GM19463 (cell line): Measurements from ENCODE around the gene PSMB8.
A peak's percentile ranks its signal among the peaks of the same experiment; 100 is the strongest.

Experiments used
- ATAC-seq: cut with Tn5 transposase; IDR thresholded peaks from one replicate; pipeline ENCODE4 v1.9.1; 2021; ENCODE audit warnings: mild to moderate bottlenecking, moderate library complexity; ENCODE audit not compliant: unreplicated experiment

The PSMB8 gene

DNA sequence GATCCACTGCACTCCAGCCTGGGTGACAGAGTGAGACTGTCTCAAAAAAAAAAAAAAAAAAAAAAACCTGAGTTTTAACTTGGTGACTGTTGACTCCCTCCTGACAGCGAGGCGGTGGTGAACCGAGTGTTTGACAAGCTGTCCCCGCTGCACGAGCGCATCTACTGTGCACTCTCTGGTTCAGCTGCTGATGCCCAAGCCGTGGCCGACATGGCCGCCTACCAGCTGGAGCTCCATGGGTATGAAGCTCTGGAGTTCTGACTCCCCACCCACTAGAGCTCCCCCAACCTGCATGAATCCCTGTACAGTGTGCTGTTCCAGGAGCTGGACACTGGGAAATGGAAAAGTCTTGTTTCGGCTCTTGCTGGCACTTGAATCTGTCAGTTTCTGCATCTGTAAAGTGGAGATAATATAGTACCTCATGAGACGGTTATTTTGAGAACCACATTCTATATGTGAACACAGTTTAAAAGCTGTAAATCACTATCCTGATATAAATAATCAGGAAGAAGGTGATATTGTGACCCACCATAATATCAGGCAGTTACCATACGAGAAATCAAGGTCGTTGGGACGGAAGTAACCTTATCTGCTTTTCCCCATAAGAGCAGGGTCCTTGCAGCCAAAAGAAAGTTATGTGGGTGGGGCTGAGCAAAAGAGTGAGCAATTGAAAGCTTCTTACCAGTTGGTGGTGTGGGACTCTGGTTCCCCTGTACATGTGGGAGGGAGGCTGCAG, 13.5 kb upstream of the PSMB8 start:
- no peak for ATAC-seq

DNA sequence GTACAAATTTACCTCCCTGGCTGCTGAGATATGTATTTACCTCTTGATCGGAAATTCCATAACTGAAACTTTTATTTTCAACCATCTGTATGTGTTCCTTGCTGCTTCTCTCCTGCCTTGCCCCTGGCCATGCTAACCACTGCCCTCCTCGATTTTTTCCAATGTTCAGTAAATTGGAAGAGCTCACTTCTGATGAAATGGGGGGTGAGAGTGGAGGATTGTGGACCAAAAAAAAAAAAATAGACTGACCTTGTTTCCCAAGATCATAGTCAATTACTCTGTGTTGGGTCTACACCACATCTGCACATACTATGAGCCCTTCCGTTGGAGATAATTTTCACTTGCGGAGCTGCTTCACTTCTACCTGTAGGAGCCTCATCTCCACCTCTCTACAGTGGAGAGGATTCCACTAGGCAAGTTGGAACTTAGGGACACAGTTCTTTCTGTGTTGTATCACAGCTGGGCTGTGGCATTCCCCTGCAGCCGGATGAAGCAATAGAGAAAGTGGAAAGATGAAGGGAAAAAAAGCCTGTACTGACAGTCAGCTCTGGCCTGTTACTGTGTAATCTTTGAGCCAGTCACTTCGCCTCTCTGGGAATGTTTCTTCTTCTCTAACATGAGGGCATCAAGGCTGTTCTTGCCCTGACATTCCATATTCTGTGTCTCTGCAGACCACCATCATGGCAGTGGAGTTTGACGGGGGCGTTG, 11.8 kb upstream of the PSMB8 start:
- ATAC-seq, result no peak

DNA sequence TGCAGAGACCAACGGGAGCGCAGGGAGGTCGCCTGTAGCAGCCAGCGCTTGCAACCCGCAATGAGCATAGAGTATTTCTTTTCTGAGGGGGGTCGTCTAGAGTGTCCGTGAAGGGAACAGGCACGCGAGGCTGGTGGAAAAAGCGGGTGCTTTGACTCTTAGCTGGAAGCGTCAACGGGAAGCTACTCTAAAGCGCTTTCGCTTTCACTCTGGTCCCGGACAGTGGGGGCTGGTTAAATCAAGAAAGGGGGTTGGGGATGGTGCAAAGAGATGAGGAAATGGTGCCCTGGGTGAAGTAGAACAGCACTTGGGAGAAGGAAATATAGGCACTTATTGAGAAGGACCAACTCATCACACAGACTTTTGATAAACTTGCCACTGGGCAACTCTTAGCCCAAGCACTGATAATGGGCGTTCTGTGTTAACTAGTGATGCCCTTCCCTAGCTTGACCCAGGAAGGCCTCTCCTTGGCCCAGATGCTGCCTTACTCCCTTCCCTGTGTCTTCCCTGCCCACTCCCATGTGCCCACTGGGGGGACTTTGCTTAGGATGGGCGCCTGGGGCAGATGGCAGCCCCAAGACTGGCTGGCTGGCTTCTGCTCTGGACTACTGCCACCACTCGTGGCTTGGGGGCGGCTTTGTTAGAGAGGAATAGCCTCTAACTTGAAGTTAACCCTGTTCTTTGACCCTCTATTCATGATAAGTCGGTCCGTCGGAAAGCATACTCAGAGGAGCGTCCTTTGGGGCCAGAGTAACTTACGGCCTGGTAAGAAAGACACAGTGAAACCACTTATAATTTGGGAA, 10.7 kb upstream of the PSMB8 start:
- no peak for ATAC-seq

DNA sequence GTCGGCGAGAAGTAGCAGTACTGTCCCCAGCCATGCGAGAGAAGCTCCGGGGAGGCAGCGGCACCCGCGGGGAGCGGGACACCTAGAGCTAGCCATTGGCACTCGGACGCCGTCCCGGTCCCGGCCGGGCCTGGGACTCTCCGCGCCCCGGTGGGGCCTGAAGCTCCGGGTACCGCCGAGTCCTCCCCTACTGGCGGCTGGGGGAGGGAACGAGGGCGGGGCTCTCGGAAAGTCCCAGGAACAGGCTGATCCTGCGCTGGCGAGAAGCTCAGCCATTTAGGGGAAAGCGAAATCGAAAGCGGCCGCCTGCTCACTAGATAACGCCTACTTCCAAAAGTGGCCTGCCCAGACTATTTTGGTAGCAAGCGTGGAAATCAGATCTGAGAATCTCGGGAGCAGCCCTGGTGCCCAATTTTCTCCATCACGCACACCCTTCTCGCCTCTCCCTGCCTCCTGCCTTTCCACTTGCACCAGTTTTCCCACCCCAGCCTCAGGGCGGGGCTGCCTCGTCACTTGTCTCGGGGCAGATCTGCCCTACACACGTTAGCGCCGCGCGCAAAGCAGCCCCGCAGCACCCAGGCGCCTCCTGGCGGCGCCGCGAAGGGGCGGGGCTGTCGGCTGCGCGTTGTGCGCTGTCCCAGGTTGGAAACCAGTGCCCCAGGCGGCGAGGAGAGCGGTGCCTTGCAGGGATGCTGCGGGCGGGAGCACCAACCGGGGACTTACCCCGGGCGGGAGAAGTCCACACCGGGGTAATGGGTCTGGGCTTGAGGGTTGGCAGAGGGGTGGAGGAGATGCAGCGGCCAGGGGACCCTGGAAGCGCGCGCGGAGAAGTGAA, 9.9 kb upstream of the PSMB8 start, which contains the start of the genes PSMB9 and TAP1:
Gene PSMB9 (plus strand): TSS at position 652 of the 835 bp plus-strand sequence. CDS start 38 bp downstream, at position 690.
Gene TAP1 (minus strand): TSS at position 164 of the 835 bp plus-strand sequence. CDS start 68 bp downstream, at position 96.
- ATAC-seq, result peak; percentile 81

DNA sequence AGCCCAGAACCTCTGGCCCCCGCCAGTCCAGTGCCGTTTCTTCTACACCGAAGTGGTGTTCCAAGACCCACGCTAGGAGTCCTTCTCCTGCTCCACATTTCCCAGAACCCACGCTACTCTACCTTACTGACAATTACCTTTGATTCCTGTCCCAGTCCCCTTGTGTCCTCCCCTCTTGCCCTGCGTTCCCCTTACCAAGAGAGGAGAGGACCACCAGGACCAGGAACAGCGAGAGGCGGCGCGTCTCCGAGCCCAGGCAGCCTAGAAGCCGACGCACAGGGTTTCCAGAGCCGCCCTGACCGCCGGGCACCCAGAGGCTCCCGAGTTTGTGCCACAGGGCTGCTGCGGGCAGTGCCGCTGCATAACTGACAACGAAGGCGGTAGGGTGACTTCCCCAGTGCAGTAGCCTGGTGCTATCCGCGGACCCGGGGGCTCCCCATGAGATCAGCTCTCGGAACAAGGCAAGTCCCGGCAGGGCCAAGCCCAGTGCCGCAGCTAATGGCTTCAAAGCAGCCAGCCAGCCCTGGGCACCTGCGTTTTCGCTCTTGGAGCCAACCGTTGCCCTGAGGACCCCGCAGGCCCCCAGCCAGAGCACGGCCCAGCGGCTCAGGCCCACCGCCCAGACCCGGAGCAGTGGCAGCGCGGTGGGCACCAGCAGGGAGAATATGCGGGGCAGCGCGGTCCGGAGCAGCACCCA, 9.1 kb upstream of the PSMB8 start:
- ATAC-seq, result peak; percentile 14

DNA sequence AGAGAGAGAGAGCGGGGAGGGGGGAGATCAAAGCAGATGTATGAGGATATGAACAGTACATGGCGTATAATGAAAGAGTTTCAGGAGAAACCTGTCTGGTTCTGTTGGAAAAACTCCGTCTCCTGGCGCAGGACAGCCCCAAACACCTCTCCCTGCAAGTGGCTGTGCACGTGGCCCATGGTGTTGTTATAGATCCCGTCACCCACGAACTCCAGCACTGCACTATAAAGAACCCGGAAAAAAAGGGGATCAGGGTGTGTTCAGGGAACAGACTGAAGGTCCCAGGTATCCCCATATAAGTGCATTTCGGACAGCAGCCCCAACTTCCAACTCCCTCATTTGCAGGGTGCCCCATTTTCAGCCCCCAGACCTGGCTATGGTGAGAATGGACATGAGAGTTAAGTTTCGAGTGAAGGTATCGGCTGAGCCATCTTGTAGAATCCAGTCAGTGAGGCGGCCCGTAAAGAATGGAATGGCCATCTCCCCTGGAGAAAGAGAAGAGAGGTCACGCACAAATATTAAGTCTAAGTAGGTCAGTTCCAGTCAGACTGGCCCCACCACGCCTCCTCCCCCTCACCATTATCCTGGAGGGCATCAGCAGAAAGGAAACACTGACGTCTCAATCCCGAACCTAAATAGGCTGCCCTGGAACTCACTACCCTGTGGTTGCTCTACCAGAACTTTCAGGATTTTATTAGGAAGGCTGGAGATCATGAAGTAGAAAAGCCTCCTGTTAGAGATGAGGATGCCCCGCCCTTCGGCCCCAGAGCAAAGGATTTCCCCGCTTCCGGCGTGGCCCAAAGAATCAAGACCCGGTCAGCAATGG, 8.4 kb upstream of the PSMB8 start:
- ATAC-seq, result no peak

DNA sequence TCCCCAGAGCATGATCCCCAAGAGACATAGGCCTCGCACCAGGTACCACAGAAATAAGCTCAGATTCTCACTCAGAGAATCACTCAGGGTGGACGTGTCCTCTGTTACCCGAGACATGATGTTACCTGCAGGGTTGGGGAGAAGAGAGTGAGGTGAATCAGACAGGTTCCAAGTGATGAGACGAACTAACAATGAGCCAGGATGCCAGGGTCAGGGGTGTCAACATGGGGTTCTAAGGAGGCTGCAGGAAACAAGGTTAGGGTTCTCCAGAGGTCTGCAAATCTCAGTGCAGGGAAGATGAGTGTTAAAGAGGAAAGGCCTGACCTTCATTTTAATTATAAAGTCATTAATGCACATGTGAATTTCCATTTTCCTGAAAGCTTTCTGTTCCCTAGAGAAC, 7.2 kb upstream of the PSMB8 start:
- ATAC-seq, result no peak

DNA sequence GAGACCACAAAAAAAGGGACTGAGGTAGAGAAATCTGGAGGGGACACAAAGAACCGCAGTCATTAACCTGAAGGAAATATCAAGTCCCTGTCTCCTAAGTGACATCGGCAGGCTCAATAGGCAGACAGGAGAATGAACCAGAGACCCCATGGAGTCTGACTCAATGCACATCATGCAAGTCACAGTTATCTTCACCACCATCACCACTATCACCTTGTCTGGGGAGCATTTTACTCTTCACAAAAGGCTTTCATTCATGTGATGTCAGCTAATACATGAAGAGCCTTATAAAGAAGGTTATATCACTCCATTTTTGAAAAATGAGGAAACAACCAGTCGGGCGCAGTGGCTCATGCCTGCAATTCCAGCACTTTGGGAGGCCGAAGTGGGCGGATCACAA, 5.3 kb upstream of the PSMB8 start:
- no peak for ATAC-seq

DNA sequence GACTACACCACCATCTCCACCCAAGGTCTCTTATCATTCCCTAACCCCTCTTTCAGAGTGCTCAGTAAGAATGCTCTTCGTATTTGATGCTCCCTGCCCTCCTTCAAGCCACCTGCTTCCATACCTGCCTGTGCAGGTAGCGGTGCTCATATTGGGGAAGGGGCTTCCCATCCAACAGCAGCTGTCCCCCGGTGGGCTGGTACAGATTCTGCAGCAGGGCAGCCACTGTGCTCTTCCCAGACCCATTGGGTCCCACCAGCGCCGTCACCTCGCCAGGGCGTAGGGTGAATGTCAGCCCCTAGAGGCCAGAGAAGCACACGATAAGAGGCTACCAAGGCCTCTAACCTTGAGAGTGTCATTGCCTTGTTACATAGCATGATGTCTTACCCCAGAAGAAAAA, 3.9 kb upstream of the PSMB8 start:
- ATAC-seq, result no peak

DNA sequence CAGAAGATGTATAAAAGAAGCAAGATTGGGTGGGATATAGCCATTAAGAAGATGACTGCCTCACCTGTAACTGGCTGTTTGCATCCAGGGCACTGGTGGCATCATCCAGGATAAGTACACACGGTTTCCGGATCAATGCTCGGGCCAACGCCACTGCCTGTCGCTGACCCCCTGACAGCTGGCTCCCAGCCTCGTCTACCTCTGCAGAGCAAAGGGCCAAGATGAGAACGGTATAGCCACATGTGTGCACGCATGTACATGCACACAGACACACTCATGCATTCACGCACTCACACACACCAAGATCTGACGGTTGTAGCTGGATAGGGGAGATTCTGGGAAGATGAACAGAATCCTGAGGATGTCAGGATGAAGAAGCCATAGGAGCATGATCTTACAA, 3.2 kb upstream of the PSMB8 start:
- no peak for ATAC-seq

DNA sequence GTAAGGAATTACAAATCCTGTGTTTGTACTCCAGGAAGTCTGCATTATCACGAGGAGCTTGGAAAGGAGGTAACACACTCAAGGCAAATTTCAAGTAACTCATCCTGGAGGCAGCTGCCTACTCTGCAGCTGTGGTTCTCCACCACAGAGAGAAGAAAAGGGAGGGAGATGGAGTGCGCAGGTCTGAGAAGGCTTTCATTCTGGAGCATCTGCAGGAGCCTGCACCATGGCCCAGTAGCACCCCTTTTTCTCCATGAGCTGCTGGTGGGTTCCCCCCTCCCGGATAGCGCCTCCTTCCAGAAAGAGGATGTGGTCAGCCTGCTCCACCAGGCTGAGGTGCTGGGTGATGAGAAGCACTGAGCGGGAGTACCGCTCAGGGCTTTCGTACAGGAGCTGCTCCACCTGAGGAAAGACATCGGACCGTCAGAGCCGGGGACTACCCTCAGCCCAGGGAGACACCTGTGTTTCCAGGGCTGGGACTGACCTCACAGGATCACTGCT, 1.6 kb upstream of the PSMB8 start:
- no peak for ATAC-seq

DNA sequence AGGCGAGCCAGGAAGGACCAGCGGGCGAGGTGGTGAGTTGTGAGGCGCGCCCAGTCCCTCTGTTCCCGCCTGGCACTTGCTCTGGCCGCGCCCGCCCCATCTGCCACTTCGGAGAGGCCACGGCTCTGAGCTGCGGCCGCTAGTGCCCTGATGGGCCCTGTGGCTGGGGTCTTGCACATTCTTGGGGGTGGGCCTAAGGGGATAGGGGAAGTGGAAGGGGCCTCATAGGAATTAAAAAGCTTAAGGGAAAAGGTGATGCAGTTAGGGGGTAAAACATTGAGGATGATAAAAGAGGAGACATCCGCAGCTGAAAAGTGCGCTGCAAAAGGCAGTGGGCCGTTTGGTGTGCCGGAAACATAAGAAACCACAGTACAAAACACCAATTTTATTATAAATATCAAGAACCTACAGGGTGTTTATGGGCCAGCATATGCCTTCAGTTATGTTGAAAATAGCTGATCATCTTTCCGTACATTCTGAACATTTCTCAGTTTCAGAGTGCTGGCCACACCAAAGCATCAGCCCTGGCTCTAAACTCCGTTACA, 1.1 kb upstream of the PSMB8 start:
- ATAC-seq, result no peak

DNA sequence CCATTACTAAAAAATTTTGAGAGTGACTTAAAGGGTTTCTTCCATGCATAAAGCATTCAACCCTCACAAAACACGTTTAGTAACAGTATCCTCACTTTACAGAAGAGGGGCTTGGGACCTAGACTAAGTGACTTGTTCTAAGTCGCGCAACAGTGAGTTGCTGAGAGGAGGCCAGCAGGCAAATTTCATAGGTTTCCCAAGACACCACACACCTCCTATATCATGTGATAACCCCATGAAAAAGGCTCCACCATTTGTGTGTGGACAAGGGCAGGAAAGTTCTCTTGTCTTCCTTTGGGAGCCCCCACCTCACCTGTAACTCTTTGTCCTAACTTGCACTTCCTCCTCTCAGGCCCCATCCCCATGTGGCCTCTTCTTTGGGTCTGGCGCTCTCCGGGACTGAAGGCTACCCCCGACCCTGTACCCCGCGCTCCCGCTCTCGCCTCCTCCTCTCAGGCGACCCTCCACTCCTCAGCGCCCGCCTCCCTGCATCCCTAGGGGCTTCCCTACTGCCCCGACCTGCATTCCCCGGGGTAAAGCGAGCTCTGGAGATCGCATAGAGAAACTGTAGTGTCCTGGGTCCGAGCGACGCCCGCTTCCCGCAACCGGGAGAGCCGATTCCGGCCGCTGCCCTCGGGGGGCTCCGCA, 392 bp downstream of the PSMB8 start:
- ATAC-seq, result no peak

DNA sequence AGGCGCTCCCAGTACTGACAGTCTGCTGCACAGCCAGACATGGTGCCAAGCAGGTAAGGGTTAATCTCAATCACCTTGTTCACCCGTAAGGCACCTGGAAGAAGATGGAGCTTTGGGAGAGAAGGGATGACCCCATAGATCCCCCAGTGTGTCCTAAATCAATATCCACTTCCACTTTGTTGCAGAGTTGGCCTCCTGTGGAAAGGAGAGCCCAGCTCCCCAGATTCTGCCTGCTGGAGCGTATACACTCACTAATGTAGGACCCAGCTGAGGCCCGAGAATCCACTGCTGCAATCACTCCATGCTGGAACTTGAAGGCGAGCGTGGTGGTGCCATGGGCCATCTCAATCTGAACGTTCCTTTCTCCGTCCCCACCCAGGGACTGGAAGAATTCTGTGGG, 1.2 kb downstream of the PSMB8 start:
- no peak for ATAC-seq

DNA sequence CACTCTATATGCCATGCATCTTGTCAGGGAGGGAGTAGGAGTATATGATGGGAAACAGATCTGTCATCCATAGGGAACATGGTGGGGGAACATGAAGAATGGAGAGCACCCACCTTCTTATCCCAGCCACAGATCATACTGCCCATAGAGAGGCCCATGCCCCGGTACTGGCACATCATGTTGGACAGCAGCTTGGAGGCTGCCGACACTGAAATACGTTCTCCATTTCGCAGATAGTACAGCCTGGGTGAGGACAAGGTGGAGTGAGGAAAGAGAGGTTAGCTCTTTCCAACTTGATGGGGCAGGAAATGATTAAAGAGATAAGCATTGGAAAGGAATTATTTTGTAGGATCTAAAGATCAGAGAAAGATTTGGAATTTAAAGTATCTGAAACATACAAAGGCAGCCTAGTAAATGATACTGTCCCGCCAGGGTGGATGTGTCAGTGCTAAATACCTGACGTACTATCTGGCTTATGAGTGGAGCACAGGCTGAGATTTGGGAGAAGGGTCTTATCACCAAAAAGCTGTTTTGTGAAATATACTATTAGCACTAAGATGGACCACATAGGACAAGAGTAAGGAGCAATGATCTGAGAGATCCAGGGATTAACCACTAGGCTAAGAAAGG, 1.7 kb downstream of the PSMB8 start:
- ATAC-seq, result no peak

DNA sequence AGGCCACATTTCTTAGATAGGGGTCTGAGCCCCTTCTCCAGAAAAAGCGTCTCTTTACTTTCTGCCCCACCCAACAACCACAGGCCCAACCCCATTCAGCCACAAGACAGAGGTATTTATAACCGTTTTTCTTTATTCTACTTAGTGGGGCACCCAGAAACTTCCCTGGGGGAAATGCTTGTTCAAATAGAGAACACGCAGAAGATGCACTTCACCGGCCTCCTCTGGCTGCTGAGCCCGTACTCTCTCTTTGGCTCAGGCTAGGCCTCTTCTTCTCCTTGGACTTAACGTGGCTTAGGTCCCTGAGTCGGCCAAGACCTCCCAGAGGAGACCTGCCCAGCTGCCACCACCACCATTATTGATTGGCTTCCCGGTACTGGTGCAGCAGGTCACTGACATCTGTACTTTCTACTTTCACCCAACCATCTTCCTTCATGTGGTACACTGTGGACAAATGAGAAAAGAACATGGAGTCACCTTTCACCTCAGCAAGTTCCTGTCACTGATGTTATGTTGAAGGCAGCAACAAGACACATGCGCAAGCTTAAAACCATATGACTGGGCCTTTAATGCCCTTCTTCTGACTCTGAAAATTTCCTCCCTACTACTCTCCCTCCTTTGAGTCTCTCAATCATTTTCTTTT, 3.1 kb downstream of the PSMB8 start:
- ATAC-seq, result no peak

DNA sequence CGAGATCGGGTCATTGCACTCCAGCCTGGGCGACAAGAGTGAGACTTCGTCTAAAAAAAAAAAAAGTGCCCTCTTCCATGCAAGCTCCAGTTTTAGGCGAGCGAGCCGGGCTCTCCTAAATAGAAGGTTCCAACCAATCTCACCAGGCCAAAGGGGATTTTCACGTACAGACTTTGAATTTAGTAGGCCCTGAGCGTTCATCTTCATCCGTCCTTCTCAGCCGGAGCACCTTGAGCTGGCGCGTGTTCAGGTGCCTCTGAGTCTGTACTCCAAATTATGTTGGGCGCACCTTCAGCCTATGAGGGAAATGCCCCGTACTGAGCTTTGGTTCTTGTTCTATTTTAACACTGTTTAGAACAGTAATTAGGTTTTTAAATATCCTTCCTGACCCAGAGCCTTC, 4.5 kb downstream of the PSMB8 start:
- no peak for ATAC-seq
